ENCODE results near the gene MAPK6.

The MAPK6 gene

GRCh38 chr15:52066842-52067544 lies 48.0 kb downstream of the MAPK6 start:
- H3K4me1 ChIP-seq (ENCODE audit: insufficient read depth, low read length) = no peaks in the 10 kb centered on the region
- no peak overlapping the region for H3K4me3 ChIP-seq (ENCODE audit: low read length)
- no peak overlapping the region for H2AFZ ChIP-seq (ENCODE audit: low read depth, low read length)
- no peaks in the 10 kb centered on the region for H3K27me3 ChIP-seq (ENCODE audit: insufficient read depth, low read length)
- peaks cover 28% of the 10 kb centered on the region for H3K36me3 ChIP-seq (ENCODE audit: insufficient read depth, low read length)
- H3K9me3 ChIP-seq (ENCODE audit: low read length) = no peaks in the 10 kb centered on the region

- H3K27me3 ChIP-seq (ENCODE audit: insufficient read depth, low read length) = no peaks in the 10 kb centered on the region
- H2AFZ ChIP-seq (ENCODE audit: low read depth, low read length) = no peak overlapping the region
- H3K4me1 ChIP-seq (ENCODE audit: insufficient read depth, low read length) = no peaks in the 10 kb centered on the region
- peaks cover 23% of the 10 kb centered on the region for H3K36me3 ChIP-seq (ENCODE audit: insufficient read depth, low read length)
- H3K4me3 ChIP-seq (ENCODE audit: low read length) = no peak overlapping the region
- H3K9me3 ChIP-seq (ENCODE audit: low read length) = no peaks in the 10 kb centered on the region
Observed at GRCh38 chr15:52067545-52067926, 48.5 kb downstream of the MAPK6 start.

- Histone ChIP-seq H3K27me3 (ENCODE audit: insufficient read depth, low read length) (no peaks in the 10 kb centered on the region), H3K4me1 (ENCODE audit: insufficient read depth, low read length) (no peaks in the 10 kb centered on the region), H3K36me3 (ENCODE audit: insufficient read depth, low read length) (peaks cover 17% of the 10 kb centered on the region), H3K4me3 (ENCODE audit: low read length) (no peak overlapping the region), H2AFZ (ENCODE audit: low read depth, low read length) (no peak overlapping the region), H3K9me3 (ENCODE audit: low read length) (no peaks in the 10 kb centered on the region)
Observed at GRCh38 chr15:52068004-52068615, 49.1 kb downstream of the MAPK6 start.

- Histone ChIP-seq H3K36me3 (ENCODE audit: insufficient read depth, low read length) (peaks cover 8% of the 10 kb centered on the region), H3K4me3 (ENCODE audit: low read length) (no peak overlapping the region), H2AFZ (ENCODE audit: low read depth, low read length) (no peak overlapping the region), H3K9me3 (ENCODE audit: low read length) (no peaks in the 10 kb centered on the region), H3K27me3 (ENCODE audit: insufficient read depth, low read length) (no peaks in the 10 kb centered on the region), H3K4me1 (ENCODE audit: insufficient read depth, low read length) (no peaks in the 10 kb centered on the region)
Observed at GRCh38 chr15:52069559-52069958, 50.5 kb downstream of the MAPK6 start.

GRCh38 chr15:52071570-52071969 lies 52.6 kb downstream of the MAPK6 start:
- Histone ChIP-seq H3K27me3 (ENCODE audit: insufficient read depth, low read length) (no peaks in the 10 kb centered on the region), H3K9me3 (ENCODE audit: low read length) (no peaks in the 10 kb centered on the region), H3K36me3 (ENCODE audit: insufficient read depth, low read length) (no peaks in the 10 kb centered on the region)

GRCh38 chr15:52076889-52077781 lies 58.1 kb downstream of the MAPK6 start:
- no peak overlapping the region for H3K4me3 ChIP-seq (ENCODE audit: low read length)
- peaks cover 3% of the 10 kb centered on the region for H3K4me1 ChIP-seq (ENCODE audit: insufficient read depth, low read length)
- H2AFZ ChIP-seq (ENCODE audit: low read depth, low read length) = no peak overlapping the region
- H3K27me3 ChIP-seq (ENCODE audit: insufficient read depth, low read length) = no peaks in the 10 kb centered on the region
- H3K36me3 ChIP-seq (ENCODE audit: insufficient read depth, low read length) = no peaks in the 10 kb centered on the region
- H3K9me3 ChIP-seq (ENCODE audit: low read length) = no peaks in the 10 kb centered on the region

More at GRCh38 chr15:52071570-52071969, 52.6 kb downstream of the MAPK6 start:
- no peak overlapping the region for H2AFZ ChIP-seq (ENCODE audit: low read depth, low read length)
- no peak overlapping the region for H3K4me3 ChIP-seq (ENCODE audit: low read length)
- H3K4me1 ChIP-seq (ENCODE audit: insufficient read depth, low read length) = no peaks in the 10 kb centered on the region

GRCh38 chr15:52078197-52078875 lies 59.3 kb downstream of the MAPK6 start:
- Histone ChIP-seq H2AFZ (ENCODE audit: low read depth, low read length) (no peak overlapping the region), H3K4me3 (ENCODE audit: low read length) (no peak overlapping the region), H3K27me3 (ENCODE audit: insufficient read depth, low read length) (no peaks in the 10 kb centered on the region)

GRCh38 chr15:52078876-52079700 lies 60.1 kb downstream of the MAPK6 start:
- no peaks in the 10 kb centered on the region for H3K27me3 ChIP-seq (ENCODE audit: insufficient read depth, low read length)
- H3K9me3 ChIP-seq (ENCODE audit: low read length) = no peaks in the 10 kb centered on the region
- H3K4me3 ChIP-seq (ENCODE audit: low read length) = no peak overlapping the region
- no peaks in the 10 kb centered on the region for H3K36me3 ChIP-seq (ENCODE audit: insufficient read depth, low read length)
- peaks cover 3% of the 10 kb centered on the region for H3K4me1 ChIP-seq (ENCODE audit: insufficient read depth, low read length)
- no peak overlapping the region for H2AFZ ChIP-seq (ENCODE audit: low read depth, low read length)

More at GRCh38 chr15:52078197-52078875, 59.3 kb downstream of the MAPK6 start:
- Histone ChIP-seq H3K36me3 (ENCODE audit: insufficient read depth, low read length) (no peaks in the 10 kb centered on the region), H3K4me1 (ENCODE audit: insufficient read depth, low read length) (peaks cover 3% of the 10 kb centered on the region), H3K9me3 (ENCODE audit: low read length) (no peaks in the 10 kb centered on the region)

GRCh38 chr15:52080031-52080430 lies 61.0 kb downstream of the MAPK6 start:
- no peaks in the 10 kb centered on the region for H3K9me3 ChIP-seq (ENCODE audit: low read length)
- no peaks in the 10 kb centered on the region for H3K27me3 ChIP-seq (ENCODE audit: insufficient read depth, low read length)
- H3K4me3 ChIP-seq (ENCODE audit: low read length) = no peak overlapping the region
- no peak overlapping the region for H2AFZ ChIP-seq (ENCODE audit: low read depth, low read length)
- H3K36me3 ChIP-seq (ENCODE audit: insufficient read depth, low read length) = no peaks in the 10 kb centered on the region
- peaks cover 3% of the 10 kb centered on the region for H3K4me1 ChIP-seq (ENCODE audit: insufficient read depth, low read length)

GRCh38 chr15:52080706-52081392 lies 61.8 kb downstream of the MAPK6 start:
- H3K36me3 ChIP-seq (ENCODE audit: insufficient read depth, low read length) = no peaks in the 10 kb centered on the region
- no peak overlapping the region for H3K4me3 ChIP-seq (ENCODE audit: low read length)
- no peaks in the 10 kb centered on the region for H3K9me3 ChIP-seq (ENCODE audit: low read length)
- H2AFZ ChIP-seq (ENCODE audit: low read depth, low read length) = no peak overlapping the region
- H3K4me1 ChIP-seq (ENCODE audit: insufficient read depth, low read length) = peaks cover 3% of the 10 kb centered on the region
- no peaks in the 10 kb centered on the region for H3K27me3 ChIP-seq (ENCODE audit: insufficient read depth, low read length)

- H3K36me3 ChIP-seq (ENCODE audit: insufficient read depth, low read length) = no peaks in the 10 kb centered on the region
- no peak overlapping the region for H2AFZ ChIP-seq (ENCODE audit: low read depth, low read length)
- peaks cover 7% of the 10 kb centered on the region for H3K9me3 ChIP-seq (ENCODE audit: low read length)
- no peak overlapping the region for H3K4me3 ChIP-seq (ENCODE audit: low read length)
- peaks cover 3% of the 10 kb centered on the region for H3K4me1 ChIP-seq (ENCODE audit: insufficient read depth, low read length)
- no peaks in the 10 kb centered on the region for H3K27me3 ChIP-seq (ENCODE audit: insufficient read depth, low read length)
Observed at GRCh38 chr15:52082197-52083036, 63.4 kb downstream of the MAPK6 start.
